HepG2 (cell line): Measurements from ENCODE around the gene ATP5MC2. TPM values are rescaled to one million over a fixed set of nuclear protein-coding genes. Genes with fewer than 3 reads are reported as not detected.
A peak's percentile ranks its signal among the peaks of the same experiment; 100 is the strongest.

ENCODE experiments used
- ATF7 ChIP-seq, 2 experiments: fragments of 450-650 bp in 1 of 2; sonication (generic) in 1 of 2; formaldehyde crosslinking in 1 of 2; IDR thresholded peaks; 2 replicates each; pipeline versions ENCODE4 v1.4.0 to v1.6.1; 2016 to 2020; ENCODE audit warnings: antibody characterized with exemption in 1 of 2, mild to moderate bottlenecking in 1 of 2, missing genetic modification reagents in 1 of 2
- ELF3 ChIP-seq: IDR thresholded peaks from 2 replicates; pipeline ENCODE4 v1.6.1; 2016; ENCODE audit warnings: missing genetic modification reagents, missing compliant biosample characterization
- FOXA1 ChIP-seq, 2 experiments: fragments of 450-650 bp in 1 of 2; sonication (generic) in 1 of 2; formaldehyde crosslinking in 1 of 2; IDR thresholded peaks; 2 replicates each; pipeline versions ENCODE4 v1.4.0 to v1.6.1; 2016 to 2020; ENCODE audit warnings: missing genetic modification reagents in 1 of 2
- HNRNPLL ChIP-seq: fragments of 200-400 bp; formaldehyde crosslinking; IDR thresholded peaks from 2 replicates; pipeline ENCODE4 v1.6.1; 2017; ENCODE audit warnings: mild to moderate bottlenecking, low read depth, low read length; ENCODE audit not compliant: poor library complexity, severe bottlenecking
- IRX3 ChIP-seq: sonication (generic); formaldehyde crosslinking; IDR thresholded peaks from 2 replicates; pipeline ENCODE4 v1.8.1; 2023; ENCODE audit warnings: mild to moderate bottlenecking, low read depth, missing genetic modification reagents, borderline replicate concordance
- KLF16 ChIP-seq, 2 experiments: sonication (generic) in 1 of 2; formaldehyde crosslinking in 1 of 2; IDR thresholded peaks; 2 replicates each; pipeline versions ENCODE4 v1.6.1 to v1.8.0; 2016 to 2023; ENCODE audit warnings: missing genetic modification reagents in 2 of 2, missing compliant biosample characterization in 1 of 2
- KMT2B ChIP-seq: IDR thresholded peaks from 2 replicates; pipeline ENCODE4 v1.6.1; 2016; ENCODE audit warnings: missing genetic modification reagents, missing compliant biosample characterization
- MLLT10 ChIP-seq: sonication (generic); formaldehyde crosslinking; IDR thresholded peaks from 2 replicates; pipeline ENCODE4 v1.4.0; 2020; ENCODE audit warnings: missing genetic modification reagents
- NFIC ChIP-seq: IDR thresholded peaks from 2 replicates; pipeline ENCODE4 v1.6.1; 2012; ENCODE audit warnings: mild to moderate bottlenecking, low read length, inconsistent platforms
- PITX1 ChIP-seq: sonication (generic); formaldehyde crosslinking; IDR thresholded peaks from 2 replicates; pipeline ENCODE4 v1.5.1; 2020; ENCODE audit warnings: mild to moderate bottlenecking, missing genetic modification reagents
- POLR2A ChIP-seq, 2 experiments: IDR thresholded peaks; 2 replicates each; pipeline ENCODE4 v1.6.1; 2011; ENCODE audit warnings: low read depth in 2 of 2, low read length in 2 of 2, mild to moderate bottlenecking in 1 of 2, moderate library complexity in 1 of 2; ENCODE audit not compliant: insufficient read depth in 1 of 2
- RCOR2 ChIP-seq: IDR thresholded peaks from 2 replicates; pipeline ENCODE4 v1.6.1; 2016; ENCODE audit warnings: missing biosample characterization, missing genetic modification reagents
- SAP130 ChIP-seq: IDR thresholded peaks from 2 replicates; pipeline ENCODE4 v1.6.1; 2016; ENCODE audit warnings: low read depth
- SIN3A ChIP-seq: IDR thresholded peaks from 2 replicates; pipeline ENCODE4 v1.6.1; 2011; ENCODE audit warnings: low read depth, mild to moderate bottlenecking, control low read depth, low read length, borderline replicate concordance
- XBP1 ChIP-seq: sonication (generic); formaldehyde crosslinking; IDR thresholded peaks from 2 replicates; pipeline ENCODE4 v1.5.0; 2020; ENCODE audit warnings: missing genetic modification reagents
- YEATS2 ChIP-seq: sonication (generic); formaldehyde crosslinking; IDR thresholded peaks from 2 replicates; pipeline ENCODE4 v1.4.0; 2020; ENCODE audit warnings: missing genetic modification reagents, borderline replicate concordance
- ZEB1 ChIP-seq: IDR thresholded peaks from 2 replicates; pipeline ENCODE4 v1.6.1; 2012; ENCODE audit warnings: mild to moderate bottlenecking, low read depth, inconsistent platforms; ENCODE audit not compliant: insufficient replicate concordance
- ZMAT3 ChIP-seq: sonication (generic); formaldehyde crosslinking; conservative IDR thresholded peaks from 2 replicates; pipeline ENCODE4 v1.7.0; 2021; ENCODE audit warnings: missing genetic modification reagents
- ZNF264 ChIP-seq: sonication (generic); formaldehyde crosslinking; IDR thresholded peaks from 2 replicates; pipeline ENCODE4 v1.4.0; 2020; ENCODE audit warnings: missing genetic modification reagents
- ZNF292 ChIP-seq: sonication (generic); formaldehyde crosslinking; IDR thresholded peaks from 2 replicates; pipeline ENCODE4 v1.8.1; 2022; ENCODE audit warnings: mild to moderate bottlenecking, low read depth, missing genetic modification reagents, borderline replicate concordance
- ZNF605 ChIP-seq: sonication (generic); formaldehyde crosslinking; IDR thresholded peaks from 2 replicates; pipeline ENCODE4 v1.8.0; 2022; ENCODE audit warnings: mild to moderate bottlenecking, missing genetic modification reagents
- polyA plus RNA-seq, 8 experiments: library from polyadenylated mRNA; depleted of rRNA in 3 of 8; stranded (reverse) in 7 of 8; unstranded in 1 of 8; fragments of >200 nt; fragmentation: Illumina TruSeq in 4 of 8; extraction: Trizol in 4 of 8; gene quantifications; 2 replicates each; pipeline versions ENCODE4 v1.2.1 to v1.2.3, GENCODE V29; 2011 to 2016; ENCODE audit warnings: low read depth in 4 of 8, missing spikeins in 1 of 8, mixed read lengths in 1 of 8; ENCODE audit not compliant: insufficient read depth in 1 of 8
- total RNA-seq, 5 experiments: library from RNA; depleted of rRNA; stranded (reverse); fragments of >200 nt; fragmentation: Illumina TruSeq; extraction: Trizol; gene quantifications; 2 replicates each; pipeline ENCODE4 v1.2.3, GENCODE V29; 2016; ENCODE audit warnings: low read depth in 1 of 5
- TF ChIP-seq, protein P1 (sequence below): IDR thresholded peaks from 2 replicates; pipeline ENCODE4 v1.6.1; 2016; ENCODE audit warnings: mild to moderate bottlenecking
- TF ChIP-seq, protein P2 (sequence below): sonication (generic); formaldehyde crosslinking; IDR thresholded peaks from 2 replicates; pipeline ENCODE4 v1.9.0; 2021; ENCODE audit warnings: missing genetic modification reagents, mild to moderate bottlenecking, borderline replicate concordance
- TF ChIP-seq, protein P3 (sequence below): sonication (generic); formaldehyde crosslinking; IDR thresholded peaks from 2 replicates; pipeline ENCODE4 v1.4.0; 2020; ENCODE audit warnings: missing genetic modification reagents, low read depth, mild to moderate bottlenecking, borderline replicate concordance
- TF ChIP-seq, protein P4 (sequence below): sonication (generic); formaldehyde crosslinking; IDR thresholded peaks from 2 replicates; pipeline ENCODE4 v1.4.0; 2020; ENCODE audit warnings: missing genetic modification reagents
- TF ChIP-seq, protein P5 (sequence below): IDR thresholded peaks from 2 replicates; pipeline ENCODE4 v1.6.1; 2016; ENCODE audit warnings: missing compliant biosample characterization, missing genetic modification reagents, borderline replicate concordance

Gene ATP5MC2
- total and polyA plus RNA-seq, 2 of the 13 experiments (the other 11 are each of a cell fraction or from before 2014, with no cell fraction given): 230 to 257 TPM

DNA sequence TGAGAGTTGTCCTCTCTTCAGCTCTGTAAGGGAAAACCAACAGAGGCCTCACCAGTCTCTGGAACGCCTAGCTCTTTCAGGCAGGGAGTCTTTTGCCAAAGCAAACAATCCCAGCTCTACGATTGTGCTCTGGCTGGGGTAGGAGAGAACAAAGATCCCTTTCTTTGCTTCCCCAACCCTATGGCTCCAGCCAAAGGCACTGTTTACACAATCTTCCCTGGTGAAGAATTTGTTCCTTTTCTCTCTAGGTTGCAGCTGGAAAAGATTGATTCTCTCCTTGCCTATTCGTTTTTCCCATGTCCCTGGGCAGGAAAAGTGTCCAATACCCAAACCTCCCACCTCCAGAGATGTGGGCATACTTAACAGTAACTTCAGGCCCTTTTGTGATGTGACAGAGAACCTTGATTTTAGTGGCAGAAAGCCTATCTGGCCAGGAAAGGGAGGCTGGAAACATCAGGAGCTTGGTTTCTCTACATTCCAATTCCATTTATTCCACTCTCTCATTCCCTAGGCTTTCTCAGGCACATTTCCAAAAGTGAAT lies 16.8 kb downstream of the ATP5MC2 start (continued):
- TF ChIP-seq ZNF292 (CRISPR knock-in tag) (peak; percentile 63; the same call in 1 of the 2 replicates), FOXA1 (IDR thresholded peaks at IDR 0.05) (no peak), FOXA1 (CRISPR knock-in tag; IDR thresholded peaks at IDR 0.05) (peak; percentile 88), PITX1 (CRISPR knock-in tag) (peak; percentile 65; the same call in 1 of the 2 replicates), IRX3 (no peak), SAP130 (CRISPR knock-in tag) (peak; percentile 68), ATF7 (IDR thresholded peaks at IDR 0.05) (no peak), ATF7 (CRISPR knock-in tag; IDR thresholded peaks at IDR 0.05) (no peak), KMT2B (CRISPR knock-in tag) (no peak), NFIC (peak; percentile 71; the same call in 1 of the 2 replicates), MLLT10 (CRISPR knock-in tag) (no peak), ZMAT3 (CRISPR knock-in tag) (no peak), POLR2A (IDR thresholded peaks at IDR 0.05; ENCODE audit: insufficient read depth in 1 of 2, low read depth in 2 of 2, low read length in 2 of 2) (peak in 1 of 2 experiments; percentile 44; a peak in 1 of 4 replicates), RCOR2 (peak; percentile 71), XBP1 (CRISPR knock-in tag) (no peak), ZNF264 (CRISPR knock-in tag) (no peak), HNRNPLL (no peak), SIN3A (no peak), ELF3 (CRISPR knock-in tag) (peak; percentile 79), ZNF605 (CRISPR knock-in tag) (peak; percentile 70), YEATS2 (peak; percentile 43; the same call in 1 of the 2 replicates), ZEB1 (no peak), KLF16 (CRISPR knock-in tag; IDR thresholded peaks at IDR 0.05) (peak in 1 of 2 experiments; percentile 74; a peak in 1 of 4 replicates)
- TF ChIP-seq, protein P1, sequence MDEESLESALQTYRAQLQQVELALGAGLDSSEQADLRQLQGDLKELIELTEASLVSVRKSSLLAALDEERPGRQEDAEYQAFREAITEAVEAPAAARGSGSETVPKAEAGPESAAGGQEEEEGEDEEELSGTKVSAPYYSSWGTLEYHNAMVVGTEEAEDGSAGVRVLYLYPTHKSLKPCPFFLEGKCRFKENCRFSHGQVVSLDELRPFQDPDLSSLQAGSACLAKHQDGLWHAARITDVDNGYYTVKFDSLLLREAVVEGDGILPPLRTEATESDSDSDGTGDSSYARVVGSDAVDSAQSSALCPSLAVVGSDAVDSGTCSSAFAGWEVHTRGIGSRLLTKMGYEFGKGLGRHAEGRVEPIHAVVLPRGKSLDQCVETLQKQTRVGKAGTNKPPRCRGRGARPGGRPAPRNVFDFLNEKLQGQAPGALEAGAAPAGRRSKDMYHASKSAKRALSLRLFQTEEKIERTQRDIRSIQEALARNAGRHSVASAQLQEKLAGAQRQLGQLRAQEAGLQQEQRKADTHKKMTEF (CRISPR knock-in tag): peak; percentile 74
- TF ChIP-seq, protein P2, sequence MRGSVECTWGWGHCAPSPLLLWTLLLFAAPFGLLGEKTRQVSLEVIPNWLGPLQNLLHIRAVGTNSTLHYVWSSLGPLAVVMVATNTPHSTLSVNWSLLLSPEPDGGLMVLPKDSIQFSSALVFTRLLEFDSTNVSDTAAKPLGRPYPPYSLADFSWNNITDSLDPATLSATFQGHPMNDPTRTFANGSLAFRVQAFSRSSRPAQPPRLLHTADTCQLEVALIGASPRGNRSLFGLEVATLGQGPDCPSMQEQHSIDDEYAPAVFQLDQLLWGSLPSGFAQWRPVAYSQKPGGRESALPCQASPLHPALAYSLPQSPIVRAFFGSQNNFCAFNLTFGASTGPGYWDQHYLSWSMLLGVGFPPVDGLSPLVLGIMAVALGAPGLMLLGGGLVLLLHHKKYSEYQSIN: no peak
- TF ChIP-seq, protein P3, sequence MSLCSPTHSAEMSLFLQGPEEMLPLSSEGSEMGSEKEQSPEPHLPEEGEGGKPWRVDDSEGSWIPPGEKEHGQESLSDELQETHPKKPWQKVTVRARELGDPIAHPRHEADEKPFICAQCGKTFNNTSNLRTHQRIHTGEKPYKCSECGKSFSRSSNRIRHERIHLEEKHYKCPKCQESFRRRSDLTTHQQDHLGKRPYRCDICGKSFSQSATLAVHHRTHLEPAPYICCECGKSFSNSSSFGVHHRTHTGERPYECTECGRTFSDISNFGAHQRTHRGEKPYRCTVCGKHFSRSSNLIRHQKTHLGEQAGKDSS (CRISPR knock-in tag): no peak
- TF ChIP-seq, protein P4, sequence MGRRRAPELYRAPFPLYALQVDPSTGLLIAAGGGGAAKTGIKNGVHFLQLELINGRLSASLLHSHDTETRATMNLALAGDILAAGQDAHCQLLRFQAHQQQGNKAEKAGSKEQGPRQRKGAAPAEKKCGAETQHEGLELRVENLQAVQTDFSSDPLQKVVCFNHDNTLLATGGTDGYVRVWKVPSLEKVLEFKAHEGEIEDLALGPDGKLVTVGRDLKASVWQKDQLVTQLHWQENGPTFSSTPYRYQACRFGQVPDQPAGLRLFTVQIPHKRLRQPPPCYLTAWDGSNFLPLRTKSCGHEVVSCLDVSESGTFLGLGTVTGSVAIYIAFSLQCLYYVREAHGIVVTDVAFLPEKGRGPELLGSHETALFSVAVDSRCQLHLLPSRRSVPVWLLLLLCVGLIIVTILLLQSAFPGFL (CRISPR knock-in tag): no peak
- TF ChIP-seq, protein P5, sequence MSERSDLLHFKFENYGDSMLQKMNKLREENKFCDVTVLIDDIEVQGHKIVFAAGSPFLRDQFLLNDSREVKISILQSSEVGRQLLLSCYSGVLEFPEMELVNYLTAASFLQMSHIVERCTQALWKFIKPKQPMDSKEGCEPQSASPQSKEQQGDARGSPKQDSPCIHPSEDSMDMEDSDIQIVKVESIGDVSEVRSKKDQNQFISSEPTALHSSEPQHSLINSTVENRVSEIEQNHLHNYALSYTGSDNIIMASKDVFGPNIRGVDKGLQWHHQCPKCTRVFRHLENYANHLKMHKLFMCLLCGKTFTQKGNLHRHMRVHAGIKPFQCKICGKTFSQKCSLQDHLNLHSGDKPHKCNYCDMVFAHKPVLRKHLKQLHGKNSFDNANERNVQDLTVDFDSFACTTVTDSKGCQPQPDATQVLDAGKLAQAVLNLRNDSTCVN: no peak
